HG03039 (cell line): ENCODE data around the gene CMTM7.
"Not testable (repeated sequence)": the region's sequence is repeated elsewhere in the genome, so short reads cannot be mapped to it uniquely, and the experiment has no call there.

Source experiments
- ATAC-seq: cut with Tn5 transposase; IDR thresholded peaks from one replicate; pipeline ENCODE4 v1.9.1; 2021; ENCODE audit warnings: mild to moderate bottlenecking, moderate library complexity; ENCODE audit not compliant: unreplicated experiment

The CMTM7 gene

GRCh38 chr3:32435911-32436815 is 44.5 kb downstream of the CMTM7 start:
- no peak for ATAC-seq

DNA sequence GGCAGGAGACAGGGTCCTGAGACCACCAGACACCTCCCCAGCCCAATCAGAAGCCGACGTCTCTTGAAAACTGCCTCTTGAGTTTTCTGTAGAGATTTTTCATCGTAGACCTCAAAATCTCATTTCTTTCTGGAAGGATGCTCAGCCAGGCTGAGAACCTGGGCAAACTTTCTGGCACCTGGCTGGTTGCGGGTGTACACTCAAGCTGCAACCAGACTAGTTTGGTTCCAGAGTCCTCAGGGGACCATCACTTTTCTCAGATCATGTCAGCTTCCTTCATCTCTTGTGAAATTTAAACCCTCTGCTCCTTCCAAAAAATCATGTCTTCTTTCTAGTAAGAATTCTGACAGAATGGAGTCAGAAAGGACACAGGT is 45.1 kb downstream of the CMTM7 start:
- peak; percentile 29 for ATAC-seq

DNA sequence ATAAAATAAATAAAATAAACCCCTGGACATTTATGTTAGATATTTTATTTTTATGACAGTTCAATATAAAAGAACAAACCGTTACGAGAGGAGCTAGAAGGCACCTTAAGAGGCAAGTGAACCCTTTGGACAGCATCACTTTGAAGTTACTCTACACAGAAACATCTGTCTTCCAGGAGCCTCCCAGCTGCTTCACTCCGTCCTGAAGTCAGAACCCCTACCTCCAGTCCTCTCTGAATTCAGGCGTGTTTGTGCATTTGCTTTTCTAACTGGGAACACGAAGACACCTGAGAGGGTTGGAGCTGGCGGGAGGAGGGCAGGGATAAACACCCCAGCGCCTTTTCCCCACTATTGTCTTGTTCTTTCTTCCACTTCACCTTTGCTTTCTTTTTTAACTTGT is 46.2 kb downstream of the CMTM7 start:
- ATAC-seq = no peak

DNA sequence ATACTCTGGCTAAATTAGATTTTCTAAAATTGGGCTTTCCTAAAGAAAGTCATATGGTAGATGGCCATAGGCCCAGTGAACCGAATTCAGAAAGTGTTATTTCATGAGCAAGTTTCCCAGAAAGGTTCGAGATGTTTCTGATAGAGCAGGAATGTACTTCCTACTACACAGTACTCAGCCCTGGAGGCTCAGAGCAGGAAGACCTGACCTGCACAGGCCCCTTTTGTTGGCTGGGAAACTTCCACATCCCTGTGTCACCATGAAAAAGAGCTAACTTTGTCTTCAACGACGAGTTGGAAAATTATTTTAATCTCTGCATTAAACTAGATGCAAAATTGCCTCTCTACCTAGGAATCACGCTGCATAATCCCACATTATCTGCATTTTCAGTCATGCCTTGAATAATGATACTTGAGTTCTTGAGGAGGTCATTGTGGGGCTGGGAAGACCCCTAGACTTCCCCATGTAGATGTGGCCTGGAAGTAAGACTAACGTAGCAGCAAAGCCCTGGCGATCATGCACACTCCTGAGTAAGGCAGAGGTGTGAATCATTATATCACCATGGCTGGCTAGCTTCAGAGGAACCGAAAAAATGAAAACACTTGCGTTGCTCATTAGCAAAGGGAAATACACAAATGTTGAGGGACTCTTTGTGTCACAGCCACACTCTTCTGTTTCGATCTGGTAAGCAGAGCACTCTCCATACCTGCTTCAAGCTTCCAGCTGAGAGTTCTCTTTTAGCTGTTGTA is 47.1 kb downstream of the CMTM7 start:
- peak; percentile 95 for ATAC-seq

DNA sequence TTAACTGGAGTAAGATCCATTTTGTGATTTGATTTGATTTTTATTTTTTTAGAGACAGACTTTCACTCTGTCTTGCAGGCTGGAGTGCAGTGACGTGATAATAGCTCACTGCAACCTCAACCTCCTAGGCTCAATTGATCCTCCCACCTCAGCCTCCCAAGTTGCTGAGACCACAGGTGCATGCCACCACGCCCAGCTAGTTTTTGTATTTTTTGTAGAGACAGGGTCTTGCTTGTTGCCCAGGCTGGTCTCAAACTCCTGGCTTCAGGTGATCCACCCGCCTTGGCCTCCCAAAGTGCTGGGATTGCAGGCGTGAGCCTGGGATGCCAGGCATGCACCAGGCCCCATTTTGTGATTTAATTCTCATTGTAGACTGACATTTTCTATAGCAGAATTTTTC is 47.8 kb downstream of the CMTM7 start:
- not testable (repeated sequence) for ATAC-seq

DNA sequence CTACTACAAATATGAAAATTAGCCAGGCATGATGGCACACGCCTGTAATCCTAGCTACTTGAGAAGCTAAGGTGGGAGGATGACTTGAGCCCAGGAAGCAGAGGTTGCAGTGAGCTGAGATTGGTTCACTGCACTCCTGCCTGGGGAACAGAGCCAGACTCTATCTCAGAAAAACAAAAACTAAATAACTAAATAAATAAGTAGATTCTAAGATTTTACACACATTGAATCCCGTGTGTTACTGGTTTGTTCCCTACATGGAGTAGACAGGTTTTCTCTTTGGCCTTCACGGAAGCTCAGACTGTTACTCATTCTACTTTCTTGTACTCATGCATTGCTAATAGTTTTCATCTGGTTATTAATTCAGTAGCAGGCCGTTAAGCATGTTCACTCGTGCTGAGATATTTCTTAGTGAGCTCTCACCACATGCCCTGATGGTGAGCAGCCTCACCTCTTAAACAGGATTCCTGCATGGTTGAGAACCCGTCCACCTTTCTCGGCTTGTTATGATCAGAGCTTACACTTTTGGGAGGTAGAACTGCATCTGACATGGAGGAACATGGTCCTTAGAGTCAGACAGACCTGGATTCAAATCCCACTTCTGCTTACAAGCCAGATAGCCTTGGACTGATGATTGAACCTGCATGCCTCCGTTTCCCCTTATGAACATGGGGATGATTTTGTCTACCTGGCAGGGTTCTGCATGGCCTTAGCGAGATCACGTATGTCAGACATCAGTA is 49.1 kb downstream of the CMTM7 start:
- no peak for ATAC-seq

DNA sequence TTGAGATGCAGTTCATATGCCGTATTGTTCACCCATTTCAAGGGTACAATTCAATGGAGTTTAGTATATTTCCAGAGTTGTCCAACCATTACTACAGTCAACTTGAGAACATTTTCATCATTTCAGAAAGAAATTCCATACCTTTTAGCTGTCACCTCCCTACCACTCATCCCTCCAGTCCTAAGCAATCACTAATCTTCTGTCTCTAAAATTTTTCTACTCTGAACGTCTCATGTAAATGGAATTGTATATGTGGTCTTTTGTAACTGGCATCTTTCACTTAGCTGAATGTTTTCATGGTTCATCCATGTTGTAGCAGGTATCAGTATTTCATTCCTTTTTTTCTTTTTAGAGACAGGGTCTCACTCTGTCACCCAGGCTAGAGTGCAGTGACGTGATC is 51.1 kb downstream of the CMTM7 start:
- ATAC-seq = no peak

DNA sequence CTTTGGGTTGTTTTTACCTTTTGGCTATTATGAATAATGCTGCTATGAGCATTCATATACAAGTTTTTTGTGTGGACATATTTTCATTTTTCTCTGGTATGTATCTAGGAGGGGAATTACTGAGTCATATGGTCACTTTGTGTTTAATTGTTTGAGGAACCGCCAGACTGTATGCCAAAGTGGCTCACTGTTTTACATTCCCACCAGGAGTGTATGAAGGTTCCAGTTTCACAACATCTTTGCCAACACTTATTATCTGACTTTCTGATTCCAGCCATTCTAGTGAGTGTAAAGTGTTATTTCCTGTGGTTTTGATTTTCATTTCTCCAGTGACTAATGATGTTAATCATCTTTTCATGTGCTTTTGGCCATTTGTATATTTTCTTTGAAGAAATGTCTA is 51.8 kb downstream of the CMTM7 start:
- ATAC-seq = no peak

DNA sequence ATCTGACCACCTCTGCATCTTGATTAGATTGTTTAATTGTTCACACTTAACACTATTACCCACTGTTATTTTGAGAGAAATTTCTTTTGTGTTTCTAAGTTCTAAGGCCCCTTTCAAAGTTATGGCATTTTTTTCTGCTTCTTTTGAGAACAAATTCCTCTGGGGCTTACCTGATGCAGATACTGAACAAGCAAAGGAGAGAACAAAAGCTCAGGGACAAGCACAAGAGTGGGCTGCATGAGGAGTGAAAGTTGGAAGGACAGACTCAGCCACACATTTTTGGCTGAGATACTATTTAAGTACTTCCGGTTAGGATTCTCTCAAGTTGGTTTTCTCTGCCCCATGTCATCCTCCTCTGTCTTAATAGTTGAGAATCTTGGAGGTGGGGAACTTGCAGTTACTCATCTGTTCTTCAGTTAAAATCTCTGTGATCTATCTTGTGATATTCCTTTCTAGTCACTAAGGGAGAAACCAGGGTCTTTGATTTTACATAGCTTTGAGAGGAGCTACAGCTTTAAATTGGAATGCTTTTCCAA is 56.3 kb downstream of the CMTM7 start:
- no peak for ATAC-seq

DNA sequence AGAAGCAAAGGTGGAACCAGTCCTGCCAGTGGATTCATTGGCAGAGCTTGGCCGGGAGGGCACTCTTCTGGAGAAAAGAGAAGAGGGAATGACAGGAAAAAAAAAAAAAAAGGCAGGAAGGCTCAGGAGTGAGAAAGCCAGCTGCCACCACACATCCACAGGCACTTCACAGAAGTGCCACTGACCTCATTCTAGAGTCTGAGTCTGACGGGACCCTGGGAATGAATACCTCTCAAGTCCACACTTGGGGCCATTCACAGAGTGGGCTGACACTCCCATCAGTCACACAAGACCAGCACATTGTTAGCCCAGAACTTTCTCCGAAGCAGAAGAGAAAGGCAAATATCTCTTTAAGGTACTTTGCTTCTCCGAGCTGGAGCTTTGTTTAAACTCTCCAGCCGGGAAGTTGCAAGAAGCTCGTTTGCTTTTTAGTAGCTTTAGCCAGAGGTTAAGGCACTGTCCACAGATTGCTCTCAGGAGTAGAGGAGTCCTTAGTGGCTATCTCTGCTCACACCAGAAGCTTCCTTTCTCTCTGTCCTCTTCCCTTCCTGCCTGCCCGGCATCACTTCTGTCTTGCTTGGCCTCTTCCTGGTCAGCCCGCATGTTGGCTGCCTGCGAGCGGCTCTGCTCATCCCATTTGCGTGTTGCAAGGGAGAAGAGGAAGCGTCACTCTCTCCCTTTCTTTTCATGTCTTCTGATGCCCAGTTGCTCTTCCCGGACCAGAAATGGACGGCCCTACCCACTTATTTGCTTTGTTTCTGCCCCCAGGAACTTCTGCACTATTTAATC is 57.2 kb downstream of the CMTM7 start:
- no peak for ATAC-seq

GRCh38 chr3:32449691-32450090 is 58.0 kb downstream of the CMTM7 start:
- ATAC-seq = no peak

- no peak for ATAC-seq
These were observed 58.8 kb downstream of the CMTM7 start for GRCh38 chr3:32450426-32450825.

- no peak for ATAC-seq
These were observed 59.5 kb downstream of the CMTM7 start for GRCh38 chr3:32450992-32451659.

DNA sequence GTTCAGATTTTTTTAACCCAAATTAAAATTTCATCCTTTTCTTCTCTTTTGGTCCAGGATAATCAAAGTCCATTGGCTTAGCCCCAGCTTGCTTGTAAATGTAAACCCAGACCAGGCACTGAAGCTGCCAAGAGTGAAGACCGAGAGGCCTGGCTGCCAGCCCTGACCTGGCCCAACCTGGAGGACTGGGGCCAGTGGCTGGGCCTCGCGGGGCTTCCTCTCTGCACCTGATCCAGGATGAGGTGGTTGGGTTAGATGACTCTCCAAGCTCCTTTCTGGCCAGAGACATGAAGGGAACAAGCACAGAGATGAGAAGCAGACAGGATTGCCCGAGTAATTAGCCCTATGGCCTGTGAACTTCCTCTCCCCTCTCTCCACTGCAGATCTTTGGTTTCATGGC is 60.4 kb downstream of the CMTM7 start:
- ATAC-seq = no peak

DNA sequence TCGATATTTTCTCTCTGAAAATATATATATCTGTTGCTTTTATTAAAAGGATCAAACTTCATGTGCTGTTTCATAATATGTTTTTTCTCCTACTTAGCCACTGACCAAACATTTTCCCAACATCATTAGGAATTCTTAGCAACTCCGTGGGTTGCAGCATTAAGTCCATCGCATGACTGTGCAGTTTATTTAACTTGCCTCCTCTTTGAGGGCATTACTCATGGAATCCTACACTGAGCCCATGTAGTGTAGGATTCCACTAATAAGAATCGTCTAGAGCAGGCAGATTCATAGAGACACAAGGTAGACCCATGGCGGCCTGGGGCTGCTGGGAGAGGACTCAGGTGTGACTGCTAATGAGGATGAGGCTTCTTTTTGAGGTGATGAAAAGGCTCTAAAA is 61.7 kb downstream of the CMTM7 start:
- no peak for ATAC-seq

DNA sequence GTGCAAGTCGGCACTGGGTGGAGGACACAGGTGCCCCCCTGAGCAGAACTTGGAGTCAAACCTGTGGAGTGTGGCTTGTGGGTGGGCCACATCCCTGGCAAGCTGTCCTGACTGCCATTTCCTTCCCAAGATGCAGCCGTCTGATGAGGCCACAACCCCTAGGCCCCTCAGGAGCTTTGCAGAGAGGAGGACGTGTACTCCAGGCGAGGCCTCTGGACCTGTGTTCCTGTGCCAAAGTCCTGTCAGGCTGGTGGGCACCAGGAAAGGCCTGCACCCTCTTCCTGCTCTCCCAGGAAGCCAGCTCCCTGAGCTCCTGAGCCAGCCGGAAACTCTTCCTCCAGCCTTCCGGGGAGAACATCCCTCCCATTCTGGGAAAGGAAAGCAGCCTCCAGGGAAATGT is 62.5 kb downstream of the CMTM7 start:
- ATAC-seq = no peak

GRCh38 chr3:32454731-32455608 is 63.3 kb downstream of the CMTM7 start:
- ATAC-seq = no peak

DNA sequence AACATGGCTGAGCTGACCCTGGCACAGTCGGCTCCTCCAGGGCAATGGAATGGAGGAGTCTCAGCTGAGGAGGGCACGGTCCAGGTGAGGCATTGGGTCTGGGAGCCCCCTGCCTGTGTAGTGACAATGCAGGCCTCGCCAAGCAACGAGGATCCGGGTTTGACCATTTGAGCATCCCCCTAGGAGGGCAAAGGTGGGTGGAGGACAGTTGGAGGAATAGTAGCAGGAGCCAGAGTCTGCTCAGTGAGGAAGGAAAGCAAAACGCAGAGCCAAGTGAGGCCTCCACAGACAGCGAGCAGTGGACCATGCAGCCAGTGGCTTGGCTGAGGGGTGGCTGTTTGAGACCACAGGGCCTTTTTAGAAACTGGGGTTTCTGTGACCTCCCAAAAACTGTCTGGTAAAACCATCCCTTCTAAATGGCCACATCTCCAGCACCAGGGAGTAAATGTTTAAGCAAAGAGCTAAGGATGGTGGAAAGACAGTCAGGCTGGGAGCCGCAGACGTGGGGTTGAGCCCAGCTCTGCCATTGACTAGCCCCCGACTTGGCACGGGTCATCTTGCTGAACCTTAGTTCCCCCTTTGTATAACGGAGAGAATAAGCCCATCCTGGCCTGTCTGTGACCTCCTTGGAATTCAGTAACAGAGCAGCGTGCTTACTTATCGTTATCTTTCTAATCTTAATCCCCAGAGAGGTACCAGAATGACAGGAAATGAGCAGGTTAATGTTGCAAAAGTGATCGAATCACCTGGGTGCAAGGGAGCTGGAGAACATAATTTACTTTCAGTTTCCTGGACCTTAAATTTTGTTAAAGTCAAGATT is 64.2 kb downstream of the CMTM7 start:
- ATAC-seq = no peak
